Testis (tissue), 2 donors: Measurements from ENCODE around the gene LILRB3.
"Not testable (repeated sequence)": the region's sequence is repeated elsewhere in the genome, so short reads cannot be mapped to it uniquely, and the experiment has no call there.

Source experiments
- CTCF ChIP-seq, 3 experiments: fragments of 450-650 bp in 2 of 3; fragments of 200-600 bp in 1 of 3; sonication (generic) in 1 of 3; IDR thresholded peaks; one replicate each; pipeline ENCODE4 v1.5.1; 2016 to 2019; ENCODE audit warnings: antibody characterized with exemption in 3 of 3, mild to moderate bottlenecking in 2 of 3, moderate library complexity in 1 of 3
- POLR2A ChIP-seq: fragments of 450-650 bp; IDR thresholded peaks from one replicate; pipeline ENCODE4 v1.6.1; 2017; ENCODE audit warnings: antibody characterized with exemption, mild to moderate bottlenecking, moderate library complexity

GRCh38 chr19:54171736-54172431 is 50.9 kb downstream of the LILRB3 start:
- TF ChIP-seq CTCF (IDR thresholded peaks at IDR 0.05); POLR2A: not testable (repeated sequence)
